HAP-1 (cell line): Measurements from ENCODE around the gene RRP12.
A peak's percentile ranks its signal among the peaks of the same experiment; 100 is the strongest.

Source experiments
- DNase-seq, 2 experiments: peaks; one replicate each; pipeline ENCODE4 v3.0.0-alpha.2; 2016 to 2020; ENCODE audit warnings: low spot score in 2 of 2
- H3K27me3 ChIP-seq: fragments of 250-450 bp; sonication (Bioruptor Pico); 2 replicates; pipeline ENCODE4 v1.5.1; 2020; ENCODE audit warnings: low read depth, mild to moderate bottlenecking, moderate library complexity
- H3K36me3 ChIP-seq: fragments of 250-450 bp; sonication (Bioruptor Pico); replicated peaks from 2 replicates; pipeline ENCODE4 v1.5.1; 2020; ENCODE audit warnings: mild to moderate bottlenecking
- H3K4me1 ChIP-seq: fragments of 250-450 bp; sonication (Bioruptor Pico); 2 replicates; pipeline ENCODE4 v1.5.1; 2020; ENCODE audit warnings: mild to moderate bottlenecking
- H3K4me3 ChIP-seq: fragments of 250-450 bp; sonication (Bioruptor Pico); 2 replicates; pipeline ENCODE4 v1.5.1; 2020; ENCODE audit warnings: mild to moderate bottlenecking, moderate library complexity
- H3K9me3 ChIP-seq: fragments of 250-450 bp; sonication (Bioruptor Pico); 2 replicates; pipeline ENCODE4 v1.5.1; 2020; ENCODE audit warnings: mild to moderate bottlenecking, moderate library complexity
- in situ Hi-C: fragments of 300-500 bp; cut with MboI; formaldehyde crosslinking; loops from 3 replicates; pipeline ENCODE4 v1.14.3; 2020; ENCODE audit warnings: low sequenced_read_pairs, inconsistent platforms, mixed read lengths

Gene RRP12, protein sequence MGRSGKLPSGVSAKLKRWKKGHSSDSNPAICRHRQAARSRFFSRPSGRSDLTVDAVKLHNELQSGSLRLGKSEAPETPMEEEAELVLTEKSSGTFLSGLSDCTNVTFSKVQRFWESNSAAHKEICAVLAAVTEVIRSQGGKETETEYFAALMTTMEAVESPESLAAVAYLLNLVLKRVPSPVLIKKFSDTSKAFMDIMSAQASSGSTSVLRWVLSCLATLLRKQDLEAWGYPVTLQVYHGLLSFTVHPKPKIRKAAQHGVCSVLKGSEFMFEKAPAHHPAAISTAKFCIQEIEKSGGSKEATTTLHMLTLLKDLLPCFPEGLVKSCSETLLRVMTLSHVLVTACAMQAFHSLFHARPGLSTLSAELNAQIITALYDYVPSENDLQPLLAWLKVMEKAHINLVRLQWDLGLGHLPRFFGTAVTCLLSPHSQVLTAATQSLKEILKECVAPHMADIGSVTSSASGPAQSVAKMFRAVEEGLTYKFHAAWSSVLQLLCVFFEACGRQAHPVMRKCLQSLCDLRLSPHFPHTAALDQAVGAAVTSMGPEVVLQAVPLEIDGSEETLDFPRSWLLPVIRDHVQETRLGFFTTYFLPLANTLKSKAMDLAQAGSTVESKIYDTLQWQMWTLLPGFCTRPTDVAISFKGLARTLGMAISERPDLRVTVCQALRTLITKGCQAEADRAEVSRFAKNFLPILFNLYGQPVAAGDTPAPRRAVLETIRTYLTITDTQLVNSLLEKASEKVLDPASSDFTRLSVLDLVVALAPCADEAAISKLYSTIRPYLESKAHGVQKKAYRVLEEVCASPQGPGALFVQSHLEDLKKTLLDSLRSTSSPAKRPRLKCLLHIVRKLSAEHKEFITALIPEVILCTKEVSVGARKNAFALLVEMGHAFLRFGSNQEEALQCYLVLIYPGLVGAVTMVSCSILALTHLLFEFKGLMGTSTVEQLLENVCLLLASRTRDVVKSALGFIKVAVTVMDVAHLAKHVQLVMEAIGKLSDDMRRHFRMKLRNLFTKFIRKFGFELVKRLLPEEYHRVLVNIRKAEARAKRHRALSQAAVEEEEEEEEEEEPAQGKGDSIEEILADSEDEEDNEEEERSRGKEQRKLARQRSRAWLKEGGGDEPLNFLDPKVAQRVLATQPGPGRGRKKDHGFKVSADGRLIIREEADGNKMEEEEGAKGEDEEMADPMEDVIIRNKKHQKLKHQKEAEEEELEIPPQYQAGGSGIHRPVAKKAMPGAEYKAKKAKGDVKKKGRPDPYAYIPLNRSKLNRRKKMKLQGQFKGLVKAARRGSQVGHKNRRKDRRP (N-terminal part only)

DNA sequence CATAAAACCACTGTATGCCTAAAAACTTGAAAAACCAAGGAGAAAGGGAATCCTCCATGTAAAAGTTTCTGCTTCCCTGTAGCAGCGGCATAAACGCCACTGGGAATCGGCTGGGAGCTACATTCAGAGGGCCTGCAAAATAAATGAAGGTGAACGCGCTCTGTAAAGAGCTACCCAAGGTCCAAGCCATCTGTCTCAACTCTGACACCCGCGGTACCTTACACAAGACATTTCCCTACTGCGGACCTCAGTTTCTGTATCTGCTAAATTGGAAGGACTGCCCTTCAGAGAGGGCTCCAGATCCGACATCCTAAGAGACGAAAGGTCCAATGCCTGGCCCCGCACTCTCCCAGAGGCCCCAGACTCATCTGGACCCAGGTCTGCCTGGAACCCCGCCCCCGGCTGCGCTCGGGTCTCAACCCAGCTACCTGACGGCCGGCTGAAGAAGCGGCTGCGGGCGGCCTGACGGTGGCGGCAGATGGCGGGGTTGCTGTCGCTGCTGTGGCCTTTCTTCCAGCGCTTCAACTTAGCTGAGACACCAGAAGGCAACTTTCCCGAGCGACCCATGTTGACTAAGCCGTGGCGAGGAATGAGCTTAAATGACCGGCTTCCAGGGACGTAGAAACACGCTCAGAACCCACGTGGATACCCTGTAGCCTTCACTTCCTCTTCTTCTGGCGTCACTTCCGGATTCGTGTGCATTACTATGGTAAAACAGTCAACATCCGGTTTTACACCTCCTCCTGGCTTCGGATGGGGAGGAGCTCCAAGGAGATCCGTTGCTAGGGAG is at the start of gene RRP12:
TSS of gene RRP12 (minus strand) at position 676 of the 790 bp plus-strand sequence. CDS start at position 567, 109 bp downstream.
- H3K4me3 ChIP-seq = peak within 1 kb of the TSS; percentile 78
- in situ Hi-C loops = no loop called here
- H3K4me1 ChIP-seq = peaks cover 7% of the 10 kb centered on the region; the same call in 1 of the 2 replicates
- no peaks in the 10 kb centered on the region for H3K9me3 ChIP-seq
- no peaks in the 10 kb centered on the region for H3K27me3 ChIP-seq
- H3K36me3 ChIP-seq = peaks cover 21% of the 10 kb centered on the region
- DNase-seq = peak; percentile 93 to 99

DNA sequence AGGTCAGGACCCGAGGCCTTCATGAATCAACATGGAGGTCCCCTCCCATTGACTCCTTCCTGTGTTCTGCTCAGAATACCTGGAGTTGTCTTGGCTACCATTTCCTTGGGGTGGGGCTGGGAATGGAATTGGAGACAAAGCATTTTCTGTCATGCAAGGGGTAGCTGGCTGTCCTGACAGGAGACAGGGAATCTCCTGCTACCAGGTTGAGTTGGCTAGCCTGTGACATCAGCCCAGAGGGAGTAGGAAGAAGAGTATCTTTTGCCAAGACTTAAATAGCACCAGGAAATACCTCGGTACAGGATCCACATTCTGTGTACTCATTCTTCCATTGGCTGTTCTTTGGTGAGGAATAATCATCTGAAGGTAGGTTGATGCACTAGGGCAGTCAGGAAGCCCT is 49.7 kb upstream of the RRP12 start:
- Histone ChIP-seq H3K4me3 (no peak overlapping the region), H3K27me3 (no peaks in the 10 kb centered on the region), H3K36me3 (peaks cover 41% of the 10 kb centered on the region), H3K9me3 (no peaks in the 10 kb centered on the region), H3K4me1 (peaks cover 17% of the 10 kb centered on the region)
- in situ Hi-C loops = no loop called here
- DNase-seq = no peak

DNA sequence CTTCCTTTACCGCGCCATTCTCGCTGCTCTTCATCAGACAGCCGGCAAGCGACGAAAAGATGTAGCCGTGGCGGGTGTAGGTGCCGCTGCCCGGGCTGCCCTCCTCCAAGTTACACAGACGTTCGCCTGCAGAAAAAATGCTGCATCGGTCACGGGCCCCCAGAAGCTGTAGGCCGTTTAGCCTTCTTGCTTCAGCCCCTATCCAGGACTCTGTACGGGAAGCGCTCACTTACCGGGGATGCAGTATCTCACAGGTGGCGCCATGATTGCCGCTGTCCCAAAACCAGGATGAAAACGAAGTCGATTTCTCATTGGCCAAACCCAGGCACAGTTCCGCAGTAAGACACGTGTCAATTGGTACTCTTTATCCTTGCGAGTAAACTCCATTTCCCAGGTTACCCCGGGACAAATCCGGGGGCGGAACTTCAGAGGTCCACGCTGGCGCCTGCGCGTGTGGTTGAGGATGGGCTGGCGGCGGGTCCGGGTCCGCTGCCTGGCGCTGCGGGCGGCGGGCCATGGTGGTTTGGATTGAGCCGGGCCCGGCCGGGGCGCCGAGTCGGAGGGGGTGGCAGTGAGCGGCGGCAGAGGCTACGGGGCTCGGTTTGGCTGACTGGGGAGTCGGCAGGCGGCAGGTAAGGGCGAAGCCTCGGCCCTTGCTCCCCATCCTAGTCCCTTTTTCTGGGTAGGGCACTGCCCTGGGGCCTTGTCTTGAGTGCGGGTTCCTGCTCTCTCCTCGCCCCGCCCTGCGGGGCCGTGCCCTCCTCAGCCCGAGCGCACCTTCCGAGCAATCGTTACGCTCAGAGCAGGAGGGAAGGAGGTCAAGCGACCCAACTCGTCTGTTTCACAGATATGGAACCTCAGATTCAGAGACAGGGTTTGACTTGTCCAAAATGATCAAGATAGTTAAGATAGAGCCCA is 44.8 kb upstream of the RRP12 start, which contains the start of the genes EXOSC1 and ZDHHC16:
TSS of gene EXOSC1 (minus strand) at position 285 of the 918 bp plus-strand sequence. CDS start at position 264, 21 bp downstream.
TSS of gene ZDHHC16 (plus strand) at position 454 of the 918 bp plus-strand sequence. CDS start 5,501 bp downstream, outside the sequence.
- in situ Hi-C loops = no loop called here
- H3K36me3 ChIP-seq = peaks cover 17% of the 10 kb centered on the region
- peak; percentile 95 to 98 for DNase-seq
- peaks cover 21% of the 10 kb centered on the region for H3K4me1 ChIP-seq
- H3K4me3 ChIP-seq = peak within 1 kb of the TSS; percentile 89
- H3K27me3 ChIP-seq = no peaks in the 10 kb centered on the region
- no peaks in the 10 kb centered on the region for H3K9me3 ChIP-seq

DNA sequence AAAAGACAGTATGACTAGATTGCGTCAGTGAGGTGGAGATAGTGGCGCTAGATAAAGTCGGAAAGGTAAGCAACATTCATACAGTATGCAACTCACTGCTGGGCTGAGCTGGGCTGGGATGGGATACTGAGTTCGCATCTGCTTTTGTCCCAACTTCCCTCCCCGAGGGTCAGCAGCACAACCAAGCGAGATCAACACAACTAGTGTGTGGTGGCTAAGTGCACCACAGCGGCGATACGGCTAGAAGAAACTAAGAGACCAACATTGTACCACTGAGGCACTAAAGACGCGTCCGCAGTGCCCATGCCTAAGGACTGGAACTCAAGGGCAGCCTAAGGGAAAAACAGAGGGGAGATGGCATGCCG is 44.2 kb upstream of the RRP12 start:
- in situ Hi-C loops = no loop called here
- H3K27me3 ChIP-seq = no peaks in the 10 kb centered on the region
- H3K4me3 ChIP-seq = peak overlapping the region; percentile 89
- peaks cover 21% of the 10 kb centered on the region for H3K4me1 ChIP-seq
- peaks cover 22% of the 10 kb centered on the region for H3K36me3 ChIP-seq
- no peaks in the 10 kb centered on the region for H3K9me3 ChIP-seq
- no peak for DNase-seq

DNA sequence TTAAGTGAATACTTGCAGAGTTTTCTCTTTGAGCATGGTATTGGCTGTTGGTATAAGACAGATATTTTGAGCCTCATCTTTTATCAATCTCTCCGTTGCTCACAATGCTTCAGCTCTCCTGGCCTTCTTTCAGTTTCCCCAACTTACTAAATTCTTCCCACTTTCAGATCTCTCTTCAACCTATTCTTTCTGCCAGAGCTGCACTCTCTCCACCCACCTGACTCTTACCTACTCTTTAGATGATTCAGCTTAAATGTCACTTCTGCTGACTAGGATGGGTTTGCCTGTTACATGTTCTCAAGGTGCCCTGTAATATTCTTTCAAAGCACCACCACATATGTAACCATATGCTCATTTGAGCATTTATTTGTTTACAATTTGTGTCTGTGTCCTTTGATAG is 43.1 kb upstream of the RRP12 start:
- Histone ChIP-seq H3K4me1 (peaks cover 21% of the 10 kb centered on the region), H3K9me3 (no peaks in the 10 kb centered on the region), H3K27me3 (no peaks in the 10 kb centered on the region), H3K36me3 (peaks cover 26% of the 10 kb centered on the region), H3K4me3 (no peak overlapping the region)
- no peak for DNase-seq
- in situ Hi-C loops = no loop called here

DNA sequence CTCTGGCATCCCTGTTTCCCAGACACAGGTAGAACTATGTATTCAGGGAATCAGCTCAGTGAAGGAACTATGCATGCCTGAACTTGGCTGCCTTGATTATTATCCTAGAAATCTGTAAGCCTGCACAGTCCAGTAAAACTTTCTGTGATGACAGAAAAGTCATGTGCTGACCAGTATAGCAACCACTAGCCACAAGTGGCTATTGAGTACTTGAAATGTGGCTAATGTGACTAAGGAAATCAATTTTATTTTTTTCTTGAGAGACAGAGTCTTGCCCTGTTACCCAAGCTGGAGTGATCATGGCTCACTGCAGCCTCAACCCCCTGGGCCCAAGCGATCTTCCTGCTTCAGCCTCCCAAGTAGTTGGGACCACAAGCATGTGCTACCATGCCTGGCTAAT is 41.1 kb upstream of the RRP12 start:
- in situ Hi-C loops = no loop called here
- Histone ChIP-seq H3K27me3 (no peaks in the 10 kb centered on the region), H3K4me3 (no peak overlapping the region), H3K4me1 (peaks cover 14% of the 10 kb centered on the region), H3K36me3 (peaks cover 38% of the 10 kb centered on the region), H3K9me3 (no peaks in the 10 kb centered on the region)
- DNase-seq = no peak

DNA sequence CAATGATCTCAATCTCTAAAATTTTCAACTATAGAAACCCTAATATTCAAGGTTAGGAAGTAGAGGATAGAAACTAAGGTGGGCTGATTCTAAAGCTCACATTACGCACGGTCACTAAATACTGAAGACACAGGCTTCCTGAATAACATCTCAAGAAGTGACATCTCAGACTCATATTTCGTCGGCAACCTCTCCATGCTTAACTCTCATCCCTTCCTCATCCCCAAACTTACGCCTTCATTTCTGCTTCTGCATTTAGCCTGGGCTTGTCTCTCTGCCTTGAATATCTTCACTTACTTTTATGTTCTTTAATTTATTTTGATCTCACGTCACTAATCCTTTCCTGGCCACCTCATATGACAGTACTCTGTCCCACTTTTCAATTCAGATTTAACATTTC is 34.1 kb upstream of the RRP12 start:
- Histone ChIP-seq H3K9me3 (no peaks in the 10 kb centered on the region), H3K4me1 (no peaks in the 10 kb centered on the region), H3K27me3 (no peaks in the 10 kb centered on the region), H3K36me3 (peaks cover 75% of the 10 kb centered on the region), H3K4me3 (no peak overlapping the region)
- no peak for DNase-seq
- in situ Hi-C loops = no loop called here

DNA sequence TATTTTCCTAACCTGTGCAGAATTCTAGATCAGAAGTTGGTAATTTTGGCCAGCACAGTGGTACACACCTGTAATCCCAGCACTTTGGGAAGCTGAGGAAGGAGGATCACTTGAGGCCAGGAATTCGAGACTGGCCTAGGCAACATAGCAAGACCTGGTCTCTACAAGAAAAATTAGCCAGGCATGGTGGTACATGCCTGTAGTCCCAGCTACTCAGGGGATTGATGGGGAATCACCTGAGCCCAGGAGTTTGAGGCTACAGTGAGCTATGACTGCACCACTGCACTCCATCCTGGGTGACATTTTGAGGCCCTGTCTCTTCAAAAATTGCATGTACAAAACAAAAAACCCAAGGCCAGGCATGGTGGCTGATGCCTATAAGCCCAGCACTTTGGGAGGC is 33.4 kb upstream of the RRP12 start:
- Histone ChIP-seq H3K9me3 (no peaks in the 10 kb centered on the region), H3K27me3 (no peaks in the 10 kb centered on the region), H3K36me3 (peaks cover 79% of the 10 kb centered on the region), H3K4me3 (no peak overlapping the region), H3K4me1 (no peaks in the 10 kb centered on the region)
- in situ Hi-C loops = no loop called here
- DNase-seq = no peak

DNA sequence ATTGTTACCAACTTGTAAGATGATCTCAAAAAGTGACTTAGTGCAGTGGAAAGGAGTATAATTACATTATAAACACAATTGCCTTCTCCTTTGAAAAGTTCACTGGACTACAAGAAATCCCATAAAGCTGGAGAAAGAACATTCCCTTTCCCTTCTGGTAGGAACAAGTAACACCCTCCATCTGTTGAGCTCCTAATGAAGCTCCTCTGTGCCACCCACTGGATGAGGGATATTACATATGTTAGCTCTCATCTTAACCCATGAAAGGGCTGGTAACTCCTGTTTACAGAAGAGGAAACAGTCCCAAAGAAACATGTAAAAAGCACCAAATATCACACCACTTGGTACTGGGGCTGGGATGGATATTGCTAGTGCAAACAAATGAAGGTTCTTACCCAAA is 32.9 kb upstream of the RRP12 start:
- in situ Hi-C loops = no loop called here
- Histone ChIP-seq H3K9me3 (no peaks in the 10 kb centered on the region), H3K4me1 (no peaks in the 10 kb centered on the region), H3K27me3 (no peaks in the 10 kb centered on the region), H3K36me3 (peaks cover 81% of the 10 kb centered on the region), H3K4me3 (no peak overlapping the region)
- no peak for DNase-seq

DNA sequence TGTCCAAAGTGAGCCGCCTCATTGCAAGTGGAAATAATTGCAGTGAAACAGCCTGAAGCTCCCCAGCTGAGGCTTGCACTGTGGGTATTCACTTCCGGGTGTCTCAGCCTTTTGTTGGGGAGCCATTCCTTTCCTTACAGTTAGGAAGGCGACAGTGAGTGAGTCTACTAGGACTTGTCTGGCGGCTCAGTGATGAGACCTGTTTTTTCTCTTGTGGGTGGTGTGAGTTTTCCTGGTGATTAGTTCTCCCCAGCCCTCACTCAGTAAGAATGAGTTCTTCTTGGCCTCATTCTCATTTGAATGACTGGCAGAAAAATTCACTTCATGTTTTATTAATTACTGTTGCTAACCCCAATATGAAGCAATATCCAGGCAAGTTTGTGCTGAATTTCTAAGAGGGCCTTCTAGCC is 27.4 kb upstream of the RRP12 start:
- Histone ChIP-seq H3K4me3 (peak overlapping the region; percentile 94), H3K27me3 (no peaks in the 10 kb centered on the region), H3K4me1 (peaks cover 4% of the 10 kb centered on the region; the same call in 1 of the 2 replicates), H3K36me3 (peaks cover 56% of the 10 kb centered on the region), H3K9me3 (no peaks in the 10 kb centered on the region)
- in situ Hi-C loops = no loop called here
- no peak for DNase-seq

DNA sequence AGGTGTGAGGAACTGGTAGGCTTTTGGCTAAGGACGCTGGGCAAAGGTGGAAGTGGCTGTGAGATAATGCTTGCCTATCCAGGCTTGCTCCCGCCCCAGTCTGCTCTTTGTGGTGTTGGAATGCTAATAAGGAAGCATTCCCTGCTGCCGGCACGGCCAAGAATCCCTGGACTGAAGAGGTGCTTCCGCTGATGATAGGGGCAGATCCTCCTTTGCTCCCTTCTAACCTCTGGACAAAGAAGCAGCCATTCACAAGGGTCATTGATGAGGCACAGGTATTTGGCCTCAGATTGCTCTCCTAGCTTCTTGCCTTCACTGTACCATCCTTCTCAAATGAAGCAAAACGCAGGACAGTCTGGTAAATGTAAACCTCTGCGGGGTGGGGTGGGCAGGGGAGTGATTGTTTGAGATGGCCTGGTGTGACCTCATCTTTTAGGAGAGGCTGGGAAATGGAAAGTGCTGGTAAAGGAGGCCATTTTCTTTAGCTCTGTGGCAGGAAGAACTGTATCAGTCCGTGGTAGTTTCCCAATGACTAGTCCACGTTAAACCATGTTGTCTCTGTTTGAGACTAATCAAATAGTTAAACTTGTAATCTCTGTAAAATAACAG is 26.5 kb upstream of the RRP12 start:
- H3K27me3 ChIP-seq = no peaks in the 10 kb centered on the region
- H3K9me3 ChIP-seq = no peaks in the 10 kb centered on the region
- peaks cover 4% of the 10 kb centered on the region; the same call in 1 of the 2 replicates for H3K4me1 ChIP-seq
- peak overlapping the region; percentile 94 for H3K4me3 ChIP-seq
- peaks cover 52% of the 10 kb centered on the region for H3K36me3 ChIP-seq
- in situ Hi-C loops = no loop called here
- DNase-seq = peak; percentile 69 to 78
